HG02588 (cell line): ENCODE results near the gene ZNF324.

ENCODE experiments used
- ATAC-seq: cut with Tn5 transposase; IDR thresholded peaks from one replicate; pipeline ENCODE4 v1.9.1; 2021; ENCODE audit warnings: mild to moderate bottlenecking, moderate library complexity; ENCODE audit not compliant: unreplicated experiment

ZNF324 gene

DNA sequence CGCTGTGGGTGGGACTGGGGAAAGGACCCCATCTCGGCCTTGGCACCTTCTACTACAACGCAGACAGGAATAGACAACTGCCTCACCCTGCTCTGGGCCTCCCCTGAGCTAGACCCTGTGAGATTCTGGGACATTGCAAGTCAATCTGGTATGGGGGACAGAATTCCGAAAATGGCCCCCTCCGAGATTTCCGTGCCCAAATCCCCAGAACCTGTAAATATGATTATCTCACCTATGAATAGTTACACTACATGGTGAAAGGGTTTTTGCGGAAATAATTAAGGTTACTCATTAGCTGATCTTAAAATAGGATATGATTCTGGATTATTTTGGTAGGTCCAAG is 53.3 kb downstream of the ZNF324 start:
- ATAC-seq = no peak

DNA sequence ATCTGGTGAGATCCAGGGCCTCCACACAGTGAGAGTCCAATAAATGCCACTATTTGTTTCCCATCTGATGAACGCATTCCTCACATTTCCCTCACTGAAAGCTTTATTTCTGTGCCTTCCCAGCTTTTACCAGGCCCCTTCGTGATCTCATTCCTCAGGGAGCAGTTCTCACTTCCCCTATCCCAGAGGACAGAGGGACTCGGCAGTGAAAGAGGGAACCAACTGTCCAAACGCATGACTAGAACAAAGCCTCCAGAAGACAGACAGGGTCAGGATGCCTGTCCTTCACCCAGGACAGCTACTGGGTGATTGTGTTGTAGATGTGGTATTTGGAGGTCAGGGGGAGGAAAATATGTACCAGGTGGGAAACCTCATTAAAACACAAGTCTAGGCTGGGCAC is 54.8 kb downstream of the ZNF324 start:
- no peak for ATAC-seq

- no peak for ATAC-seq
Observed at GRCh38 chr19:58522709-58523108, 55.8 kb downstream of the ZNF324 start.
